Measurements from ENCODE around the gene FOSL2. TPM values are rescaled to one million over a fixed set of nuclear protein-coding genes. Genes with fewer than 3 reads are reported as not detected.

The FOSL2 gene
- total RNA-seq, 1 experiment from 2014 or later, result 44.8 TPM

DNA sequence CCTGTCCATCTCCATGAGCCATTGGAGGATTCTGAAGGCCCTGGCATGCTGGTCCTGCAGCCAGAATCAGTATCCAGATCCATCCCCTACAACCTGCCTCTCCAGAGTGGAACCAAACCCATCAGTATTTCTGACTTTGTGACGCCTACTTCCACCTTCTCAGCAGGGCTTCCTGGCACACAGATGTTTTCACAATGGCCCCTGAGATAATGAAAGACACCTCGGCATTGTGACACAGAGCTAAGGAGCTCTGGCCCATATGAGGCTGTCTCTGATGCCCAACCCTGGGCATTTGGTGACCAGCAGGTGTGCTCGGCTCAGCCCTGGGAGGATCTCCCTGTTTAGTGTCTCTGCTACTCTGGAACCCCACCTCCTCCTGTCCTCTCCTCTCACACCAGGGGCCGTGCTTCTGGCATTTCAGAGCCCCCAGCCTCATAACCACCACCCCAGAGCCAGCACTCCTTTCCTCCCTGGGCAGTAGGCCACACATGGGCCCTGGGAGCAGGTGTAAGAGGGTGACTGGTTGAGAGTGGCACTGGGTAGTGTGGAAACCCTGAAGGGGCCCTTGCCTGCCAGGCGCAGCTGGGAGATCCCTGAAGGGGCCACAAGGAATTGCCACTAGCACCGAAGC, 38.2 kb downstream of the FOSL2 start:
- Histone ChIP-seq H3K4me2 (ENCODE audit: low read length) (no peak overlapping the region), H3K79me2 (ENCODE audit: insufficient read depth, low read length) (no peaks in the 10 kb centered on the region), H3K9me3 (ENCODE audit: control insufficient read depth in 1 of 2, insufficient read depth in 1 of 2, low read depth in 1 of 2, low read length in 2 of 2) (no peaks in the 10 kb centered on the region; a peak in 1 of 4 replicates), H3K27ac (ENCODE audit: low read depth, low read length) (no peak overlapping the region), H3K9me2 (ENCODE audit: insufficient read depth) (no peaks in the 10 kb centered on the region), H3K4me1 (ENCODE audit: control insufficient read depth in 1 of 2, insufficient read depth in 2 of 2, low read length in 2 of 2) (0 out of 4 replicates have a peak, but pooled peaks cover 0 to 3% of the 10 kb centered on the region in 2 experiments), H3K27me3 (ENCODE audit: insufficient read depth, low read length) (no peaks in the 10 kb centered on the region), H2AFZ (ENCODE audit: low read depth, low read length, poor library complexity, severe bottlenecking) (no peak overlapping the region), H3K36me3 (ENCODE audit: control insufficient read depth in 1 of 2, insufficient read depth in 2 of 2, low read length in 2 of 2) (no peaks in the 10 kb centered on the region), H3K9ac (ENCODE audit: low read length) (no peak overlapping the region), H3K4me3 (replicated peaks in 1 of 2; ENCODE audit: low read depth in 1 of 2, low read length in 2 of 2) (no peak overlapping the region), H4K20me1 (ENCODE audit: insufficient read depth) (no peaks in the 10 kb centered on the region)
- no TSS peak for BruUV-seq (replicated peaks)
- intact Hi-C loops (cut with micrococcal nuclease), result no loop called here
- ATAC-seq, result no peak
- no peak for DNase-seq (ENCODE audit: low read depth, low spot score)
- RAD21 ChIA-PET (ENCODE audit: low non-redundant PET in 1 of 2, low total read pairs in 2 of 2, uncharacterized antibody in 2 of 2, unreplicated experiment in 2 of 2), result no interaction called here
- CTCF ChIA-PET, result no interaction called here
- TF ChIP-seq ZNF274 (IDR thresholded peaks at IDR 0.05; ENCODE audit: low read depth, low read length), result no peak
- TF ChIP-seq, protein P1, sequence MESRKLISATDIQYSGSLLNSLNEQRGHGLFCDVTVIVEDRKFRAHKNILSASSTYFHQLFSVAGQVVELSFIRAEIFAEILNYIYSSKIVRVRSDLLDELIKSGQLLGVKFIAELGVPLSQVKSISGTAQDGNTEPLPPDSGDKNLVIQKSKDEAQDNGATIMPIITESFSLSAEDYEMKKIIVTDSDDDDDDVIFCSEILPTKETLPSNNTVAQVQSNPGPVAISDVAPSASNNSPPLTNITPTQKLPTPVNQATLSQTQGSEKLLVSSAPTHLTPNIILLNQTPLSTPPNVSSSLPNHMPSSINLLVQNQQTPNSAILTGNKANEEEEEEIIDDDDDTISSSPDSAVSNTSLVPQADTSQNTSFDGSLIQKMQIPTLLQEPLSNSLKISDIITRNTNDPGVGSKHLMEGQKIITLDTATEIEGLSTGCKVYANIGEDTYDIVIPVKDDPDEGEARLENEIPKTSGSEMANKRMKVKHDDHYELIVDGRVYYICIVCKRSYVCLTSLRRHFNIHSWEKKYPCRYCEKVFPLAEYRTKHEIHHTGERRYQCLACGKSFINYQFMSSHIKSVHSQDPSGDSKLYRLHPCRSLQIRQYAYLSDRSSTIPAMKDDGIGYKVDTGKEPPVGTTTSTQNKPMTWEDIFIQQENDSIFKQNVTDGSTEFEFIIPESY (IDR thresholded peaks at IDR 0.05; ENCODE audit: extremely low read depth, insufficient replicate concordance, low read length), result no peak
- TF ChIP-seq, protein P2, sequence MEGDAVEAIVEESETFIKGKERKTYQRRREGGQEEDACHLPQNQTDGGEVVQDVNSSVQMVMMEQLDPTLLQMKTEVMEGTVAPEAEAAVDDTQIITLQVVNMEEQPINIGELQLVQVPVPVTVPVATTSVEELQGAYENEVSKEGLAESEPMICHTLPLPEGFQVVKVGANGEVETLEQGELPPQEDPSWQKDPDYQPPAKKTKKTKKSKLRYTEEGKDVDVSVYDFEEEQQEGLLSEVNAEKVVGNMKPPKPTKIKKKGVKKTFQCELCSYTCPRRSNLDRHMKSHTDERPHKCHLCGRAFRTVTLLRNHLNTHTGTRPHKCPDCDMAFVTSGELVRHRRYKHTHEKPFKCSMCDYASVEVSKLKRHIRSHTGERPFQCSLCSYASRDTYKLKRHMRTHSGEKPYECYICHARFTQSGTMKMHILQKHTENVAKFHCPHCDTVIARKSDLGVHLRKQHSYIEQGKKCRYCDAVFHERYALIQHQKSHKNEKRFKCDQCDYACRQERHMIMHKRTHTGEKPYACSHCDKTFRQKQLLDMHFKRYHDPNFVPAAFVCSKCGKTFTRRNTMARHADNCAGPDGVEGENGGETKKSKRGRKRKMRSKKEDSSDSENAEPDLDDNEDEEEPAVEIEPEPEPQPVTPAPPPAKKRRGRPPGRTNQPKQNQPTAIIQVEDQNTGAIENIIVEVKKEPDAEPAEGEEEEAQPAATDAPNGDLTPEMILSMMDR (IDR thresholded peaks at IDR 0.05 in 2 of 3, conservative IDR thresholded peaks at IDR 0.05 in 1 of 3; ENCODE audit: borderline replicate concordance in 1 of 3, insufficient read depth in 1 of 3, low read depth in 2 of 3, low read length in 2 of 3), result no peak
- no peak for TF ChIP-seq JUND (IDR thresholded peaks at IDR 0.05)
- no peak for TF ChIP-seq ZFX (IDR thresholded peaks at IDR 0.05)
- TF ChIP-seq SP1 (IDR thresholded peaks at IDR 0.05; ENCODE audit: low read depth), result no peak
- no peak for TF ChIP-seq YY1 (IDR thresholded peaks at IDR 0.05; ENCODE audit: extremely low read depth, insufficient replicate concordance, low read depth, low read length)
- TF ChIP-seq CEBPB (IDR thresholded peaks at IDR 0.05; ENCODE audit: low read depth), result no peak
- TF ChIP-seq SIN3A (IDR thresholded peaks at IDR 0.05; ENCODE audit: low read depth), result no peak
- TF ChIP-seq TCF7L2 (IDR thresholded peaks at IDR 0.05; ENCODE audit: borderline replicate concordance, extremely low read depth, insufficient read depth, insufficient read length), result no peak
- TF ChIP-seq RAD21 (IDR thresholded peaks at IDR 0.05; ENCODE audit: low read depth), result no peak
- no peak for TF ChIP-seq EGR1 (IDR thresholded peaks at IDR 0.05; ENCODE audit: low read depth)
- POLR2A ChIA-PET, result no interaction called here

Measured in HCT116 (cell line).